Upper lobe of left lung (tissue), 6 donors: ENCODE results near the gene CENPX. TPM values are rescaled to one million over a fixed set of nuclear protein-coding genes. Genes with fewer than 3 reads are reported as not detected.
A peak's percentile ranks its signal among the peaks of the same experiment; 100 is the strongest.

ENCODE experiments used
- ATAC-seq, 2 donors: fragments of 200-7000 bp; cut with Tn5 transposase; one replicate each; pipeline ENCODE4 v1.9.1; 2022; ENCODE audit warnings: mild to moderate bottlenecking in 2 of 2, moderate library complexity in 2 of 2; ENCODE audit not compliant: low FRiP score in 2 of 2
- DNase-seq, 2 donors: peaks; one replicate each; pipeline ENCODE4 v3.0.0-alpha.2; 2019 to 2020
- H3K27ac ChIP-seq, 4 donors: fragments of 200-600 bp; sonication (generic); one replicate each; pipeline ENCODE4 v1.5.1; 2016 to 2019
- H3K27me3 ChIP-seq, 4 donors: fragments of 200-600 bp; sonication (generic); one replicate each; pipeline ENCODE4 v1.5.1; 2017 to 2019
- H3K36me3 ChIP-seq, 4 donors: fragments of 200-600 bp; sonication (generic); one replicate each; pipeline ENCODE4 v1.5.1; 2016 to 2019
- H3K4me1 ChIP-seq, 4 donors: fragments of 200-600 bp; sonication (generic); one replicate each; pipeline ENCODE4 v1.5.1; 2018 to 2019
- H3K4me3 ChIP-seq, 4 donors: fragments of 200-600 bp; sonication (generic); one replicate each; pipeline ENCODE4 v1.5.1; 2017 to 2019; ENCODE audit warnings: mild to moderate bottlenecking in 2 of 4, moderate library complexity in 1 of 4
- H3K9me3 ChIP-seq, 4 donors: fragments of 200-600 bp; sonication (generic); one replicate each; pipeline ENCODE4 v1.5.1; 2018 to 2019
- CTCF ChIP-seq, 6 experiments: fragments of 450-650 bp in 4 of 6; fragments of 200-600 bp in 2 of 6; sonication (generic) in 2 of 6; IDR thresholded peaks; one replicate each; pipeline ENCODE4 v1.5.1; 2016 to 2019; ENCODE audit warnings: antibody characterized with exemption in 6 of 6
- EP300 ChIP-seq, 4 donors: sonication (generic); formaldehyde crosslinking; IDR thresholded peaks; one replicate each; pipeline ENCODE4 v1.5.1; 2017; ENCODE audit warnings: antibody characterized with exemption in 4 of 4, control low read depth in 2 of 4
- POLR2A ChIP-seq, 4 donors: fragments of 450-650 bp; IDR thresholded peaks; one replicate each; pipeline ENCODE4 v1.5.1; 2016 to 2017; ENCODE audit warnings: antibody characterized with exemption in 4 of 4, mild to moderate bottlenecking in 2 of 4
- POLR2AphosphoS5 ChIP-seq, 2 donors: sonication (generic); formaldehyde crosslinking; IDR thresholded peaks; one replicate each; pipeline ENCODE4 v1.5.1; 2017; ENCODE audit warnings: antibody characterized with exemption in 2 of 2
- WGBS, 2 donors: methylation state at CpG; one replicate each; pipeline ENCODE4 v1.1.5; 2017 to 2018; 5-methylcytosine and 5-hydroxymethylcytosine counted together
- total RNA-seq, 6 donors: library from RNA; depleted of rRNA in 4 of 6; stranded (reverse); fragments of >200 nt in 4 of 6; gene quantifications; one replicate each; pipeline versions ENCODE4 v1.1.0 to v1.2.1, GENCODE V29; 2016 to 2021
- donor health status: DM: no; HTN: no; CAD: no; lungs with moderate emphysema.
- donor health status: DM: no; HTN: yes; CAD: no; lungs with severe emphysema.

CENPX gene
- total RNA-seq, 6 donors from 2014 or later, result 24.1 to 60.5 (median 47.8) TPM

DNA sequence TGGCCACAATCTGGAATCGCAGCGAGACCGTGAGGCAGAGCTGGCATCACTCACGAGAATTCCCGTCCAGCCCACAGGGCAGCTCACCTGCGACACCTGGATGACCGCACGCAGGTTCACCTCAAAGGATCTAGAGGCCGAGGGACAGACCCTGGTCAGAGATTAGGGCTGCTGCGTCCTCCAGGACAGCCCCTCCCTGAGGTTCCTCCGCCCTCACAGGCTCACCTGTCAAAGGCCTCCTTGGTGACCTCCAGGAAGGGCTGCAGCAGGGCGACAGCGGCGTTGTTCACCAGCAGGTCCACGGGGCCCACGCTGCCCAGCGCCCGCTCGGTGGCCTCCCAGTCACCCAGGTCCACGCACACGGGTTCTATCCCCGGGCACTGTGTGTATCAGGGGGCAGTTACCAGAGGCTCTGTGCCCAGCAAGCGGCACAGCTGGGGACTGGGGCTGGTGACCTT, 14.0 kb upstream of the CENPX start:
- Histone ChIP-seq H3K27me3 (peaks cover 0 to 5% (median 1%) of the 10 kb centered on the region in 4 donors), H3K36me3 (peaks cover 0 to 13% (median 0%) of the 10 kb centered on the region in 4 donors), H3K4me1 (peaks cover 20 to 35% (median 25%) of the 10 kb centered on the region in 4 donors), H3K4me3 (peak overlapping the region; percentile 64 to 78 (median 74)), H3K27ac (peak overlapping the region; percentile 90 to 94 (median 90)), H3K9me3 (no peaks in the 10 kb centered on the region)
- TF ChIP-seq CTCF (IDR thresholded peaks at IDR 0.05) (no peak), POLR2A (IDR thresholded peaks at IDR 0.05) (no peak), EP300 (IDR thresholded peaks at IDR 0.05) (no peak), POLR2AphosphoS5 (IDR thresholded peaks at IDR 0.05) (no peak)
- DNase-seq (no peak), ATAC-seq (no peak)
- WGBS, 2 donors, result 41% methylated on average over 19 of the region's 23 CpGs; no CpG with 5 or more reads in 1 of the 2 donors

DNA sequence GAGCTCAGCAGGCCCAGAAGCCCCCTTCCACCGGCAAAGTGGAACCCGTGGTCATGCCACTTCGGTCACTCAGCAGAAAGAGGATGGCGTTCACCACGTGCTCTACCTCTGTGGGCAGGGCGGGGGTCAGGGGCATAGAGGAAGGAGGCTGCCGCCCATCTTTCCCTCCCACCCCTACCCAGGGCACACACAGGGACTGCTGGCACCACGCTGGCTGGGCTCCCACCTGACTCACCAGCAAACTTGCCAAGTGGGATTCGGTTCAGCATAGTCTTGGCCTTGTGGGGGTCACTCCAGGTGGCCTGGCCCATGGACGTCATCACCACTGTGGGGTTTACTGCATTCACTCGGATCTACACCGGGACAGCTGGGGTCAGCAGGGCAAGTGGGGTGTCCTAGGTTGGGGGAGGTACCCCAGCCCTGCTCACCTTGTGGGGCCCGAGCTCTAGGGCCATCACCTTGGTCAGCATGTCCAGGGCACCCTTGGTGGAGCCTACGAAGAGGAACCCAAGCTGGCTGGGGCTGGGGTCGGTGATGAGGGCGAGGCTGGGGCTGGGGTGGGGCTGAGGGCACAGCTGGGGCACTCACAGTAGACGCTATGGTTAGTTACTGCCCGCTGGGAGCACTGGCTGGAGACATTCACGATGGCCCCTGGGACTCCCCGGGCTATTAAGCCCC, 13.4 kb upstream of the CENPX start:
- no peak for ATAC-seq
- TF ChIP-seq POLR2A (IDR thresholded peaks at IDR 0.05) (no peak), CTCF (IDR thresholded peaks at IDR 0.05) (no peak), POLR2AphosphoS5 (IDR thresholded peaks at IDR 0.05) (no peak), EP300 (IDR thresholded peaks at IDR 0.05) (no peak)
- Histone ChIP-seq H3K9me3 (no peaks in the 10 kb centered on the region), H3K4me3 (peak overlapping the region; percentile 64 to 78 (median 74)), H3K36me3 (peaks cover 0 to 13% (median 0%) of the 10 kb centered on the region in 4 donors), H3K27ac (peak overlapping the region in 3 of 4 donors; percentile 90 to 94 (median 90)), H3K27me3 (peaks cover 0 to 5% (median 1%) of the 10 kb centered on the region in 4 donors), H3K4me1 (peaks cover 21 to 38% (median 26%) of the 10 kb centered on the region in 4 donors)
- peak in 1 of 2 donors; percentile 46 for DNase-seq
- WGBS, 2 donors, result 87 to 94% methylated on average over 9 to 19 of the region's 20 CpGs

GRCh38 chr17:82035488-82035887, 12.8 kb upstream of the CENPX start:
- TF ChIP-seq EP300 (IDR thresholded peaks at IDR 0.05), result no peak
- TF ChIP-seq CTCF (IDR thresholded peaks at IDR 0.05), result no peak
- TF ChIP-seq POLR2AphosphoS5 (IDR thresholded peaks at IDR 0.05), result no peak
- no peak for TF ChIP-seq POLR2A (IDR thresholded peaks at IDR 0.05)
- no peak overlapping the region for H3K4me3 ChIP-seq
- H3K9me3 ChIP-seq, result no peaks in the 10 kb centered on the region
- 81 to 91% methylated on average over 7 to 8 of the region's 8 CpGs for WGBS, 2 donors
- DNase-seq, result no peak
- no peak for ATAC-seq
- H3K36me3 ChIP-seq, result peaks cover 0 to 13% (median 0%) of the 10 kb centered on the region in 4 donors
- H3K27me3 ChIP-seq, result peaks cover 0 to 5% (median 1%) of the 10 kb centered on the region in 4 donors
- H3K4me1 ChIP-seq, result peaks cover 26 to 44% (median 32%) of the 10 kb centered on the region in 4 donors
- no peak overlapping the region for H3K27ac ChIP-seq

- Histone ChIP-seq H3K4me3 (no peak overlapping the region), H3K4me1 (peaks cover 32 to 52% (median 40%) of the 10 kb centered on the region in 4 donors), H3K9me3 (no peaks in the 10 kb centered on the region), H3K36me3 (peaks cover 0 to 13% (median 0%) of the 10 kb centered on the region in 4 donors), H3K27me3 (peaks cover 0 to 5% (median 1%) of the 10 kb centered on the region in 4 donors), H3K27ac (no peak overlapping the region)
- TF ChIP-seq POLR2AphosphoS5 (IDR thresholded peaks at IDR 0.05), result no peak
- ATAC-seq (no peak), DNase-seq (peak in 1 of 2 donors; percentile 66)
- WGBS, 2 donors, result 85 to 91% methylated on average over 21 to 23 of the region's 23 CpGs
Observed at GRCh38 chr17:82034371-82035011, 11.8 kb upstream of the CENPX start.

GRCh38 chr17:82033359-82034085, 10.8 kb upstream of the CENPX start:
- TF ChIP-seq CTCF (IDR thresholded peaks at IDR 0.05), result no peak
- no peak for TF ChIP-seq POLR2AphosphoS5 (IDR thresholded peaks at IDR 0.05)
- TF ChIP-seq EP300 (IDR thresholded peaks at IDR 0.05), result no peak
- TF ChIP-seq POLR2A (IDR thresholded peaks at IDR 0.05), result no peak
- Histone ChIP-seq H3K27me3 (peaks cover 0 to 5% (median 1%) of the 10 kb centered on the region in 4 donors), H3K9me3 (no peaks in the 10 kb centered on the region), H3K36me3 (peaks cover 0 to 13% (median 1%) of the 10 kb centered on the region in 4 donors), H3K4me3 (no peak overlapping the region), H3K4me1 (peaks cover 32 to 52% (median 39%) of the 10 kb centered on the region in 4 donors), H3K27ac (no peak overlapping the region)
- WGBS, 2 donors, result 92 to 95% methylated on average over 26 to 37 of the region's 38 CpGs
- ATAC-seq (no peak), DNase-seq (peak in 1 of 2 donors; percentile 71)
